ENCODE data around the gene PKP2.
"Not testable (repeated sequence)": the region's sequence is repeated elsewhere in the genome, so short reads cannot be mapped to it uniquely, and the experiment has no call there.

PKP2 gene

DNA sequence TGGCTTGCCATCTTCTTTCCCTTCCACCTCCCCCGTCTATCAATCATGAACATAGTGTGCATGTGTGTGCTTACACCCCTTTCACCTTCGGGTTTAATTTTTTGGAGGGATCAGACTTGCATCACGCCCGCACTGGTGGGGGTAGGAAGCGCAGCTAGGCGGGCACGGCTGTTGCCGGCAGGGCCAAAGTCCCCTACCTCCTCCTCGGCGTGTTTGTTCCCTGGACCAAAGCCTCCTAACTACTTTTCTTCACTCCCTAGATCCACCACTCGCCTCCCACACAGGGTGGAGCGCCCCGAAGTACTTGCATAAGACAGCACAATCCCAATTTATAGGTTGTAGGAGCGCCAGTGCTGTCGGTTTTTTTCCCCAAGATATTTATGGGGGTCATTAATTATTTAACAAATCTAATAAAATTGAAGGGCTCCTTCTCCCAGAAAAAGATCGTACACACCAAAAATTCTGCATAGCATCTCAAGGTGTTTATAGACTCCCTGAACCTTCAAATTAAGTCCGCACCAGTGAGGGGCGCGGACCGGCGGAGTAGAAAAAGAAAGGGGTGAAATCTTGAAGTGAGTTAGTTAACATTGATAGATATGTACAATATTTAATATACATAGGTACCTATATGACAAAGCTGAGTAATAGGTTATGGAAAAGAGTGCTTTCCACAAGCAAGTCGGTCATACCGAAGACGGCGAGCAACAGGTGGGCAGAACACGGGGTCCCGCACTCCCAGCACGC lies 717 bp downstream of the PKP2 start:
- peak; percentile 30 for DNase-seq

DNA sequence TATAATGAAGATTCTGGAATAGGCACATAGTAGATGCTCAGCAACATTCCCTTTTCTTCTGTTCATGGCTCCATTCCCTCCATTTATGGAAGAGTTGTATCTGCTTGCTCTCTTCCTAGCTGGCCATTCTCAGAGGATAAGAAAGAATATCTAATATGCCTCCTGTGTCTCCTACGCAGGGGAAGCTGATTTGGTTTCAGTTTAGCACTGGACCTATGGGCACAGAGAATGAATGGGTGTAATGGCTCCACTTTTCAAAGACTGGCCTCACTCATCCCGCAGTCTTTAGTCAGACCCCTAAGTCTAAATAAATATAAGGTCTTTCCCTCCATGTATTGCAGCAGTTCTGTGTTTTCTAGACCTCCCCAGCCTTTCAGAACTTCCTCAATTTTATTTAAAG lies 2.0 kb downstream of the PKP2 start:
- DNase-seq, result no peak

DNA sequence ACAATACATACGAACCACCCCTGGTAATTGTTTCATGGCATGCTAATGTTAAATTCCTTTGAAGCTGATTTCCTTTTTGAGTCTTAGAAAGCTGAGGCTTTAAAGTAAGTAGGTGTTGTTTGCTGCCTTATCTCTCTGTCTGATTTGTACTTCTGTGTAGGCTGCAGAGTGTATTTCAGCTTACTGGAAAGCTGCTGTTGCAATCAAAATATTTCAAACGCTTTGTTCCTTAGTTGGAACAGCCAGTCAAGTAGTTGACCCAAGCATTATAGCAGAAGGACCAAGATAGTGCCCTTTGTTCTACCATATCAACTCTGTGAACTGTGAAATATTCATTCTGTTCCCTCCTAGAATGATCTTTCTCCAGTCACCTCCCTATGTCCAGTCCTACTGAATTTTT lies 3.1 kb downstream of the PKP2 start:
- peak; percentile 30 for DNase-seq

DNA sequence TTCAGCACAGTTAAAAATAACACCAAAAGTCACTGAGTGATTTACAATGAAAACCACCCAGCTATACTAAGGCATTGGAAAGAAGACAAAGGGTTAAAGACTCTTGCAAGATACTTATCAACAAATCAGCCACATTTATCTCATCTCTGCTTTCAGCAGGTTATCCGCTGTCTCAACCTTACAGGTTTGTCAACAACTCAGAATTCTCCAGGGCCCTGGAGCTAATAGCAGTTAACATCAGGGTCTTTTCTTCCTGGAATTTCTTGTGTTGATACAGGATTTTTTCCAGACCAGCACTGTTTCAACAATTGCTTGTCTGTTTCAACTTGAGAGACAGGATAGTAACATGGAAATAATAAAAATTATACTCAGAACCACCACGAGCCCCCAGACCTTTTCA lies 3.5 kb downstream of the PKP2 start:
- no peak for DNase-seq

DNA sequence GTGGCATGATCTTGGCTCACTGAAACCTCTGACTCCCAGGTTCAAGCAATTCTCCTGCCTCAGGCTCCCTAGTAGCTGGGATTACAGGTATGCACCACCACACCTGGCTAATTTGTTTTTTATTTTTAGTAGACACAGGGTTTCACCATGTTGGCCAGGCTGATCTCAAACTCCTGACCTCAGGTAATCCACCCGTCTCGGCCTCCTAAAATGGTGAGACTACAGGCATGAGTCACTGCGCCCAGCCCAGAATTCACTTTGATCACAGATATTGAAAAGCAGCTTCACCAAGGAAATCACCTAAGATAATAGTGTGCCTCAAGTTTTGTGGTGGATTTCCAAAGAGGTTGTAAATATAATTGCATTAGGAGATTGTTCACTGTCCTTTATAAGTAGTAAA lies 4.2 kb downstream of the PKP2 start:
- not testable (repeated sequence) for DNase-seq

DNA sequence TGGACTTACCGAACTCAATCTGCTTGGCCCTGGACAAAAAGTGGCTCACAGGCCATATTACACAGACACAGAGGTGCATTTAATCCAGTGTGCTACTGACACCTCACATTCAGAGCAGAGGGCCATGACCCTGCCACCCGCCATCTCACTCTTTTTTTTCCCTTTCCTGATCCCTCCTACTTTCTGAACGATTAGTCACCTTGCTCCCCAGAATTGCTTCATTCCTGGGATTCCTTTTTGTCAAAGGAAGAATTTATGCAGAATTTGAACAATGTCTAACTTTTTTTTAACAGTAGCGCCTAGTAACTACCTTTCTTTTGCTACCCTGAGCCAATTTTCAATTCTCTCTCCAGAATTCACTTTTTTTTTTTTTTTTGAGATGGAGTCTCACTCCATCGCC lies 4.6 kb downstream of the PKP2 start:
- DNase-seq, result no peak

DNA sequence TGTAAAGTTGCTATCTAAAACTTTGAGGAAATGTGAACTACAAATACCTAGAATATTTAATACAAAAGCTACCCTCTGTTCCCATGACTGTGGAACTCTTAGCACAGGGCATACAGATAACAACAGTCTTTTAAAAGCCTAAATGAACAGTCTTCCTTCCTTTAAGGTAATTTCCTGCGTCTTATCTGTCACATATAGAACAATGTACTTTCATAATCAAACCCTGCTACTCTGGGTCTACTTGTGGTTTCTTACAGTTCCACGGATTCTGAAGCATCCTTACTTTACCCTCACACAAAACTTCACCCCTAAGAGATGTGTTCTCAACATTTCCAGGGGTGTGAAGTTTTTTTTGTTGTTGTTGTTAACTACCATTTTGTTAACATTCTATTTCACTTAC lies 5.1 kb downstream of the PKP2 start:
- DNase-seq, result peak; percentile 8

DNA sequence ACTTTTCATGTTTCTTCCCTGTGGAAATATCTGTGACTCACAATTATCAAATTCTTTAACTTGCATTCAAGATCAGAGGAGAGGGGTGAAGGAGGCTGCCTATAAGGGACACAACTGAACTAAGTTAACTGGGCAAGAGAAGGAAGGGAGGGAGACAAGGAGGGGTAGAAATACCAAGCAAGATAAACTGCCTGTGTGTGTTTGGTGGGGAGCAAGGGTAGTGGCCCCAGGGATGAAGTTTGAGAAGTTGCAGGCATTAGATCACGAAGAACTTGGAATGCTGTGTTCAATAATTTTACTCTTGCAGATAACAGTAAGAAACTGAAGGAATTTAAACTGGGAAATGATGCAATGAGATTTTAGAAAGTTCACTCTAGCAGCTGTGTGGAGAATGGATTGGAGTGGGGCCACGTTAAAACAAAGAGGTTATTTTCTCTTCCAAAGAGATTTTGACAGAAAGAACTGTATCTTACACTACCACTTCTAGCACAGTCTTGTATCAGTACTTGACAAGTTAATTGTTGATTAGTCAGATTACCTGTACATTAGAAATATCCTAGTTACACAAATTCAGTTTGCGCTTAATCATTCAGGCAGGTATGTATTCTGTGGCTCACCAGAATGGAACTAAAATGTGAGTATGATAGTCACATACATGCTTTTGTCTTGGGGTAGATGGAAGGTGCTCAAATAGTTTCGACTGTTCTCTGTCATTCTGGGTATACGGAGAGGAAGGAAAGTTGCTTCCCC lies 7.4 kb downstream of the PKP2 start:
- DNase-seq, result no peak

DNA sequence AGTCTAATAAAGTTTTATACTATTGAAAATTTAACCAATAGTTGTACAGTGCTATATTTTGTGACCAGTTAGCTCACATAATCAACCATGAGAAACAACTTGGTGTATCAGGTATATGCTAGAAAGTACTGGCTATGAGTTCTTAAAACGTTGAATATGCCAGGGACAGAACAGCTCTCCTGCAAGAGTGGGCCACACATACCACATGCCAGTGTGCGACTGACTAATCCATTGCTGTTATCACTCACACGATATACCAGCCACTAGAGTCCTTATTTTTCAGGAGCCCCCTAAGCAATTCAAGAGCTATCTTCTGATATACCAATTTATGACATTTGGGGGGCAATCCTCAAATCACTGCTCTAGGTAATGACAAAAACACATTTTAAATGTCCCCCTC lies 9.5 kb downstream of the PKP2 start:
- no peak for DNase-seq

DNA sequence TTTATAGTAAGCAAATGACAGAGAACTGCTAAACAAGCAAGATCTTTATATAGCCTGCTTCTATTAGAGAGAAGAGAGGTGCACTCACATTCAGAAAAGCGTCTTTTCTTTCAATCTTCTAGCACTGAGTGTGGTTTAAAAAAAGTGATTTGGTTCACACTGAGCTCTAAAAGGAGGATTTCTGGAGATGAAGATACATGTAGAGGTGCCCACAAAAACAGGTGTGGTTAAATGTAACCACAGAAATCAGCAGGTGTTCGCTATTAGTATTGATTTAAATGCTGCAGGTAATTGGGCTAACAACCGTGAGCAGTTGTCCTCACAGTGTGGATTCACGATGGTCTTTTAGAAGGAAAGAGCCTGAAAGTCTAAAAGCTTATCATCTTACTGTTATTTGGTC lies 10.7 kb downstream of the PKP2 start:
- DNase-seq, result no peak

DNA sequence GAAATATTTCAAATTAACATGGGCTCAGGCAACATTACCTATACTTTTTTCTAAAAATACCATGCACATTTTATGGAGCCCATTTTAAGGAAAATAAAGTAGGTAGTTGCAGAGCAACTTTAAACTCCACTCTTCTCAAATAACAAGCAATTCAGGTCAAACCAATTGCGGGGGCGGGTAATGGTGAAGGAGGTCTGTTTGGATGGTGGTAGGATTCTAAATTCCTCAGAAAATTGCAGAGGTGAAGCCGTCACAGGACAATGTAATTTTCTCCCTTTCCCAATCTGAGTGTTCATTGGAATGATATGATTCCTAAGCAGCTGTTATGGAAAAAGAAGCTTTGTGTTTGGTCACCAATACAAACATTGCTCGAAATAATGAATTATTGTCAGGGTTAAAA lies 11.6 kb downstream of the PKP2 start:
- DNase-seq, result no peak

DNA sequence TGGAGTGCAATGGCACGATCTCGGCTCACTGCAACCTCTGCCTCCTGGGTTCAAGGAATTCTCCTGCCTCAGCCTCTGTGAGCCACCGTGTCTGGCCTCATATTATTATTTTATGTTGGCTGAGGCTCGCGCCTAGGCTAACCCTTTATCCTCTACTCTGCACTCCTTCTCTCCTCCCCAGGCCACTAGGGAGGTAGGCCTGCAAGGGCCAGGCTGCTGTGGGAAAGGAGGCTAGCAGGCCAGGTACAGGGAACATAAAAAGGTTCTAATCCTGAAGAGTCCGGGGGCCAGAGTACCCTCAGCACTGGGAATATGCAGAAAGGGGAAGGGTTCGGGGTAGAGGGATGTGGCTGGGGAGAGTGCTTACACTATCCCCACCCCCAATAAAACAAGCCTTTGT lies 14.9 kb downstream of the PKP2 start:
- DNase-seq, result no peak

DNA sequence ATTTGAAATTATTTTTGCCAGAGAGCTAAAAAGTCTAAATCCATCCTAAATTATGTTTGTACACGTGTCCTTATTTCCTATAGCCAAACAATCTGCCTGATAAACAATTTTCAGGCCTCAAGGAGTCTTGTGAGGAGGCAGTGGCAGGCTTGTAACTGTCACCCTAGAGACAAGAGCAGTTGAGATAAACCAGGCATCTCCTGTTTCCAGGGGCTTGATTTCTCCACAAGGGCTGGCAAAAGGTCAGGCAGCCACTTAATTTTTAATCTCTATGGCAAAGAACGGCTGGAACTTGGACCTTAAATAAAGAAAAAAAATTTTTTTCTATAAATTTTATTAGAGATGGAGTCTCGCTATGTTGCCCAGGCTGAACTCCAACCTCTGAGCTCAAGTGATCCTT lies 15.5 kb downstream of the PKP2 start:
- DNase-seq, result no peak

DNA sequence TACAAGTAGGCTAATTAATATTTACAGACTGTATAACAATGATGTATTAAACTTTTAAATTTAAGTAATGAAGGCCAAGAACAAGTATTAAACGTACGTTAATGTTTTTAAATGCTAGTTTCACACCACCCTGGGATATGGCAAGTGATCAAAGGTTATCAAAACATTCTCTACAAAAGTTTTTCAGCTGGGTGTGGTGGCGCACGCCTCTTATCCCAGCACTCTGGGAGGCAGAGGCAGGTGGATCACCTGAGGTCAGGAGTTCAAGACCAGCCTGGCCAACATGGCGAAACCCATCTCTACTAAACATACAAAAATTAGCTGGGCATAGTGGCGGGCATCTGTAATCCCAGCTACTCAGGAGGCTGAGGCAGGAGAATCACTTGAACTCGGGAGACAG lies 17.5 kb downstream of the PKP2 start:
- DNase-seq, result not testable (repeated sequence)

DNA sequence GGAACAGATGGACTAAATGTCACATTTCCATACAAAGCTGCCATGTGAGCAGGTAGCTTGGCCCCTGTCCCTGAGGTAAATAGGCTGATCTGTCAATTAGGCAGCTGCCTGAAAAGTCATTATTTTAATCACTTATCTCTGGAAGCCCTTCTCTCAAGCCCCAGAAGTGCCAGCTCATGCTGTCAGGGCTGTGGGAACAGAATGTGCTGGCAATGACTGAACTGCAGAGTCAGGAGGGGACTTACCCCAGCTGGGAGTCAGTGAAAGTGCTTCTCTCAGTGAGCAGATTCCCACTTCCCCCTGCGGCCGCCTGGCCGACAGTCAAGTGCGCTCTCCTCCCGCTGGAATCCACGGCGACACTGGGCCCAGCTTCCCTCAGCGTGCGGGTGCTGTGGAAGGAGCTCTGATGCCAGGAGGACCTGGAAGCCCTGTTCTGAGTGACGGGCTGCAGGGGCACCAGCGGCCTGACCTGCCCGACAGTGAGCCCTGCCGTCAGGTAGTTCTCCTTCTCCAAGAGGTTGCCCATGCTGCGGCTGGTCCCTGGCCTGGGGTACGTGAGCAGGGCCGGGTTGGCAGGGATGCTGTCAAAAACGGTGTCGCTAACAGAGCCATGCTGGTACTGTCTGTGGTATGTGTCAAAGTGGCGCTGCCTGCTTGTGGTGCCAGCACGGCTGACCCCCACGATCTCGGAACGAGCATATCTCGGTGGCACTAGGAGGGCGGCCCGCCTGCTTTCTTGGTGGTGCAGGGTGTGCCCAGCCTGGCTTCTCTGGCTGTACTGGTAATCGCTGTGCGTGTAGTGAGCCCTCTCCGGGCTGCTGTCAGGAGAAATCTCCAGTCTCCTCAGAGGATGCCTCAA lies 18.7 kb downstream of the PKP2 start:
- DNase-seq, result no peak

DNA sequence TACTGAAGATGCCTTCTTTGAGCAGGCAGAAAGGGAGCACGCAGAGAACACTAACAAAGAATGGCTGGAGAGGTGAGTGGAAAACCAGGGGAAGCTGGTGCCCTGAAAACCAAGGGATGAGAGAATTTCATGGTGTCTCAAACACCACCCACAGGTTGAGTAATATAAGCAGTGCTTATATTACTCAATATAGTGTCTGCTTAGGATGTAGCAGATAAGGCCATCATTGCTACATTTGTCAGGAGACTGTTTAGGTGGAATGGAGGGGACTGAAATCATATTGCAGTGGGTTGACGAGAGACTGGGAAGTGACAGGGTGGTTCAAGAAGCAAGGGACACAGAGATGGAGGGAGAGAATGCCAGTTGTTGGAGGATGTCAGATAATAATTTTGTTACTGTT lies 20.6 kb downstream of the PKP2 start:
- DNase-seq, result peak; percentile 13

DNA sequence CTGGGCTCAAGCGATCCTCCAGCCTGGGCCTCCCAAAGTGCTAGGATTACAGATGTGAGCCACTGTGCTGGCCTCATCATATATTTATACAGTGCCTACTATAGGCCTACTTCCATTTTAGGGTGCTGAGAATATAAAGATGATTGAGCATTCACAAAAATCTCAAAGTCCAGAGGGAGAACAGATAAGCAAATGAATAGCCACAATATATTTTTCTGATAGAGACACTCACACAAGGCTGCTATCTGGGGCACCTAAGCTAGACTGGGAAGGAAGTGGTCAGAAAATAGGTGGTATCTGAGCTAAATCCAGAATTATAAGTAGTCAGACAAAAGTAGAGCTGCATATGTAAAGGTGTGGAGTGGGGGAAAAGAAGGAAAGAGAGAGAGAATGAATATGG lies 21.6 kb downstream of the PKP2 start:
- DNase-seq, result no peak

DNA sequence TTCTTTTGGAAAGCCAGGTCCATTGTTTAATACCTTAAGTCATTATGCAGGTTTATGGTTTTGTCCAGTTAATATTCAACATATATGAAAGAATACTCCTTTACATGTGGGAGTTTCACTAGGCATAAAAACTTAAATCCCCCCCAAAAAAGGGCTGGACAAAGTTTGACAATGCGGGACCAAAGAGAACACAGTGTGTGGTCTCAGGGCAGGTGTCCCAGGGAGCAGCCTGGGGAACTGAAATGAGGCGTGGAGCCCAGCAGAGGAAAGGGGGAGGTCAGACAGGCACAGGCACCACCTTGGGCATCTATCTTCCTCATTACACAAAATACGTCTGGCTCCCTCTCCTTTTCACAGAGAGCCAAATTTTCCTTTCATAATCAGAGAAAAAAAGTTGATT lies 22.5 kb downstream of the PKP2 start:
- DNase-seq, result no peak

DNA sequence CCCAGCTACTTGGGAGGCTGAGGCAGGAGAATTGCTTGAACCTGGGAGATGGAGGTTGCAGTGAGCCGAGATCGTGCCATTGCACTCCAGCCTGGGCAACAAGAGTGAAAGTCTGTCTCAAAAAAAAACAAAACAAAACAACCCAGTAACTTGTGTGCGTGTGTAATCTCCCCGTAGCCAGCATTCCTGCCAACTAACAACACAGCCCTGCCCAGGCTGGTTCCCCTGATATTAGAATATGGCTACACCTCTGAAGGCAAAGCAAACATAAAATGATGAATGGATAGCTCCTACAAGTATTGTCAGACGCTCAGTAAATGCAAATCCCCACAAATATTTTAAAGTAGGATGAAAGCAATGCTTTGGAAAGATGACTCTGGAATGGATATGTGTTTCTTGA lies 24.2 kb downstream of the PKP2 start:
- not testable (repeated sequence) for DNase-seq

DNA sequence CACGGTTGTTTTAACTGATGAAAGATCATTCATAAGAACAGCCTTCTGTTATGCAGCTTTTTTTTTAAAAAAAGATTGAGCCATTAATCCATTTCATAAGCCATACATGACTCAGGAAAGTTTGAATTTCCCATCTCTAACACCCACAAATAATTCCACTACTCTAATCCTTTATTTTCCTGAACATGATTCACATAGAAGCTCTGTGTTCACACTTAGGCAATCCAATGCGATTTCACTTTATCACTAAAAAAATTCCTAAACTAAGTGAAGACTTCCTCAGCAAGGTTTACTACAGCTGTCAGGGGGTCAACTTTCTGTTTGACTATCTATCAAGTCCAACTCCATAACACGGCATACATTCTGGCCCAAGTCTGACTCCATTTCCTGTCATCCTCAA lies 25.9 kb downstream of the PKP2 start:
- no peak for DNase-seq

DNA sequence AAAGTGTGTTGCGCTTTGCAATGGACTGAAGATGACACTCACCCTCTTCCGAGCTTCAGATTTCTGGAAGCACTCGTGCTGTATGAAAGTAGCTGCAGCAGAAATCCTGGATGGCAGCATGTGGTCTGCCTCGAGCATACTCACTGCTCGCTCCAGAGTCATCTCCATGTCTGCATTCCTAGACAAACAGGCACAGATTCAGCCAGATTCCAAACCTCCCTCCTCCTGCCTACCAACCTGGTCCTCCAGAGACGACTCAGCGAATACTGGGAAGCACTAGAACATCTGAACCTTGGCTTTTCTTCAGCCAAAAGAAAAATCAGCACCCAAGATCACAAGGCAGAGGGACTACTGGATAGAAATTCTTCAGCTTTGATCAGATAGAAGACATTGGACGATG lies 27.7 kb downstream of the PKP2 start:
- DNase-seq, result no peak

DNA sequence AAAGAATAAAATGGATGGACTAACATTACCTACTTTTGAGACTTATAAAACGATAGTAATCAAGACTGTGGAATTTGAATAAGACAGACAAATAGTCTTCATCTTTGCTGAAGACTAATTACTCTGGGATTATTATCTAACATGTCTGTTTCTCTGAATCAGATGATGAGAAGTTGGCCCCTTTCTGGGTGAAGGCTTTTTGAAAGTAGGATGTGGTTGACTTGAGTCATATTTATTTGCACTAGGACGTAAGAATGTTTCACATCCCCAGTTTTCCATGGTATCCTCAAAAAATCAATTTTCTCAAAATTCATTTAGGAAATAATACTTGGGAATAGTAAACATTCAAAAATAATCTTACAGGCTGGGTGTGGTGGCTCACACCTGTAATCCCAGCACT lies 31.8 kb downstream of the PKP2 start:
- DNase-seq, result no peak

DNA sequence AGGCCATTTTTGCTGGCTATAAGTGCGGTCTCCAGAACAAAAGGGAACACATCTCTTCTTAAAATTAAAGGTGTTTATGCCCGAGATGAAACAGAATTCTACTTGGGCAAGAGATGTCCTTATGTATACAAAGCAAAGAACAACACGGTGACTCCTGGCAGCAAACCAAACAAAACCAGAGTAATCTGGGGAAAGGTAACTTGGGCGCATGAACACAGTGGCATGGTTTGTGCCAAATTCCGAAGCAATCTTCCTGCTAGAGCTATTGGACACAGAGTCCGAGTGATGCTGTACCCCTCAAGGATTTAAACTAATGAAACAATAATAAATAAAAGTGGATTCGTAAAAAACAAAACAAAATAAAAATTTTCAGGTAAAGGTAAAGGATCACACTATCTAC lies 33.4 kb downstream of the PKP2 start:
- DNase-seq, result no peak

DNA sequence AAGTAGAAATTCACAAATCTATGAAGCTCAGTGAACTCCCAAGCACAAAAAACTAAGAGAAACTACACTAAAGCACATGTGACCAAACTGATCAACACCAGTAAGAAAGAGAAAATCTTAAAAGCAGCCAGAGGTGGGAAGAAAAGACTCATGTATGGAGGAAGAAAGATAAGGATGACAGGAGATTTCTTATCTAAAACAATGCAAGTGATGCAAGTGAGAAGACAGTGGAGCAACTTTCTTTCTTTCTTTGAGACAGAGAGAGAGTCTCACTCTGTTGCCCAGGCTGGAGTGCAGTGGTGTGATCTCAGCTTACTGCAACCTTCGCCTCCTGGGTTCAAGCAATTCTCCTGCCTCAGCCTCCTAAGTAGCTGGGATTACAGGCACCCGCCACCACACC lies 34.9 kb downstream of the PKP2 start:
- DNase-seq, result peak; percentile 14

Data from hematopoietic multipotent progenitor cell treated with erythropoietin and hydrocortisone succinate and interleukin-3 and kit ligand, for 6 days (in vitro differentiated cells).